Measurements from ENCODE around the gene CNTN5.

DNA sequence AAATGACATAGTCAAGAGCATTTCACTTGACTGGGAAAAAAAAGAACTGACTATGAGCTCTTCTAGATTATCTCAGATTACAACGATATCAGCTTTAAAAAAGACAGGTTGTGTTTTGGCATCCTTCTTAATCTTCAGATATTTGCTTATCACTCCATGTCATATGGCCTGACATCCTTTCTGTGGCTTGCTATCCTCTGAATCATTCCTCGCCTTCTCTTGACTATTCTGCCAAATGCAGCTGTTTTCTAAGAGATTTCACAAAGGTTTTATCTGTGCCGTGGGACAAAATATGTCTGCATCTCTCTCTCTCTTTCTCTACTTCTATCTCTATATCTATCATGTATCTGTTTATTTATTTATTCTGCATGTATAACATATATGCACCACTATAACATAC is 746.1 kb downstream of the CNTN5 start:
- TF ChIP-seq, protein P1, sequence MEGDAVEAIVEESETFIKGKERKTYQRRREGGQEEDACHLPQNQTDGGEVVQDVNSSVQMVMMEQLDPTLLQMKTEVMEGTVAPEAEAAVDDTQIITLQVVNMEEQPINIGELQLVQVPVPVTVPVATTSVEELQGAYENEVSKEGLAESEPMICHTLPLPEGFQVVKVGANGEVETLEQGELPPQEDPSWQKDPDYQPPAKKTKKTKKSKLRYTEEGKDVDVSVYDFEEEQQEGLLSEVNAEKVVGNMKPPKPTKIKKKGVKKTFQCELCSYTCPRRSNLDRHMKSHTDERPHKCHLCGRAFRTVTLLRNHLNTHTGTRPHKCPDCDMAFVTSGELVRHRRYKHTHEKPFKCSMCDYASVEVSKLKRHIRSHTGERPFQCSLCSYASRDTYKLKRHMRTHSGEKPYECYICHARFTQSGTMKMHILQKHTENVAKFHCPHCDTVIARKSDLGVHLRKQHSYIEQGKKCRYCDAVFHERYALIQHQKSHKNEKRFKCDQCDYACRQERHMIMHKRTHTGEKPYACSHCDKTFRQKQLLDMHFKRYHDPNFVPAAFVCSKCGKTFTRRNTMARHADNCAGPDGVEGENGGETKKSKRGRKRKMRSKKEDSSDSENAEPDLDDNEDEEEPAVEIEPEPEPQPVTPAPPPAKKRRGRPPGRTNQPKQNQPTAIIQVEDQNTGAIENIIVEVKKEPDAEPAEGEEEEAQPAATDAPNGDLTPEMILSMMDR (IDR thresholded peaks at IDR 0.05) = no peak
- no peak for TF ChIP-seq POLR2A (IDR thresholded peaks at IDR 0.05)
